ENCODE results near the gene EDIL3. TPM values are rescaled to one million over a fixed set of nuclear protein-coding genes. Genes with fewer than 3 reads are reported as not detected.

Gene EDIL3
- not detected for polyA plus RNA-seq (2012; ENCODE audit: low read depth, missing spikeins)

- TF ChIP-seq TAF1 (IDR thresholded peaks at IDR 0.05; ENCODE audit: low read depth, low read length) (no peak), PAX5 (IDR thresholded peaks at IDR 0.05; ENCODE audit: insufficient read depth, low read length, severe bottlenecking) (no peak), POLR2A (IDR thresholded peaks at IDR 0.05; ENCODE audit: low read depth, low read length) (no peak), POU2F2 (IDR thresholded peaks at IDR 0.05; ENCODE audit: low read depth, low read length) (no peak), POLR2AphosphoS5 (IDR thresholded peaks at IDR 0.05; ENCODE audit: low read depth, low read length) (no peak), SPI1 (IDR thresholded peaks at IDR 0.05; ENCODE audit: low read depth, low read length) (no peak)
- FAIRE-seq (no peak), DNase-seq (ENCODE audit: insufficient read length, low spot score) (no peak)
Observed at GRCh38 chr5:84384604-84385575, at the start of gene EDIL3. EDIL3 (minus strand) TSS chr5:84384880; CDS start chr5:84384374, 506 bp downstream.

DNA sequence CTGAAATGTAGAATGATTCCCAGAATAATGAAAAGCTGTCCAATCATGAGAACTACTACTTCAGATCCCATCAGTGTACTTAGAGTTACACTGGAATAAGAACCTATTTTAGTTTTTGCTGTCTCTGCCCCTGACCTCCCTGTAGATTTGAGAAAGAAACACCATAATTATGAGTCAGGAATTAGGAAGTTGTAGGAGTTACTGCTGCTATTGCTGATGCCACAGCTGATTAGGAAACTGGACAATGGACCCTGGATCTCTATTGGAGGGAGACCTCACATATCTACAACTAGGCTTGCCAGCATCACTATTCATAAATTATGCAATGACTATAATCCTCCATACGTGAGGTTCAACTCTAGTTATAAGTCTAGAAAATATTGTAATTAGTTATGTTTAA, 48.8 kb upstream of the EDIL3 start:
- no peak for FAIRE-seq
- no peak for TF ChIP-seq SPI1 (IDR thresholded peaks at IDR 0.05; ENCODE audit: low read depth, low read length)
- no peak for TF ChIP-seq TAF1 (IDR thresholded peaks at IDR 0.05; ENCODE audit: low read depth, low read length)
- no peak for TF ChIP-seq PAX5 (IDR thresholded peaks at IDR 0.05; ENCODE audit: insufficient read depth, low read length, severe bottlenecking)
- no peak for TF ChIP-seq POLR2A (IDR thresholded peaks at IDR 0.05; ENCODE audit: low read depth, low read length)
- no peak for TF ChIP-seq POLR2AphosphoS5 (IDR thresholded peaks at IDR 0.05; ENCODE audit: low read depth, low read length)
- no peak for TF ChIP-seq POU2F2 (IDR thresholded peaks at IDR 0.05; ENCODE audit: low read depth, low read length)
- no peak for DNase-seq (ENCODE audit: insufficient read length, low spot score)

GRCh38 chr5:84430863-84431663, 46.4 kb upstream of the EDIL3 start:
- no peak for TF ChIP-seq PAX5 (IDR thresholded peaks at IDR 0.05; ENCODE audit: insufficient read depth, low read length, severe bottlenecking)
- TF ChIP-seq POLR2AphosphoS5 (IDR thresholded peaks at IDR 0.05; ENCODE audit: low read depth, low read length): no peak
- TF ChIP-seq SPI1 (IDR thresholded peaks at IDR 0.05; ENCODE audit: low read depth, low read length): no peak
- TF ChIP-seq POLR2A (IDR thresholded peaks at IDR 0.05; ENCODE audit: low read depth, low read length): no peak
- TF ChIP-seq TAF1 (IDR thresholded peaks at IDR 0.05; ENCODE audit: low read depth, low read length): no peak
- TF ChIP-seq POU2F2 (IDR thresholded peaks at IDR 0.05; ENCODE audit: low read depth, low read length): no peak
- DNase-seq (ENCODE audit: insufficient read length, low spot score): no peak
- no peak for FAIRE-seq

GRCh38 chr5:84430079-84430478, 45.4 kb upstream of the EDIL3 start:
- FAIRE-seq (no peak), DNase-seq (ENCODE audit: insufficient read length, low spot score) (no peak)
- no peak for TF ChIP-seq TAF1 (IDR thresholded peaks at IDR 0.05; ENCODE audit: low read depth, low read length)
- TF ChIP-seq PAX5 (IDR thresholded peaks at IDR 0.05; ENCODE audit: insufficient read depth, low read length, severe bottlenecking): no peak
- TF ChIP-seq POLR2AphosphoS5 (IDR thresholded peaks at IDR 0.05; ENCODE audit: low read depth, low read length): no peak
- no peak for TF ChIP-seq SPI1 (IDR thresholded peaks at IDR 0.05; ENCODE audit: low read depth, low read length)
- no peak for TF ChIP-seq POU2F2 (IDR thresholded peaks at IDR 0.05; ENCODE audit: low read depth, low read length)
- TF ChIP-seq POLR2A (IDR thresholded peaks at IDR 0.05; ENCODE audit: low read depth, low read length): no peak

DNA sequence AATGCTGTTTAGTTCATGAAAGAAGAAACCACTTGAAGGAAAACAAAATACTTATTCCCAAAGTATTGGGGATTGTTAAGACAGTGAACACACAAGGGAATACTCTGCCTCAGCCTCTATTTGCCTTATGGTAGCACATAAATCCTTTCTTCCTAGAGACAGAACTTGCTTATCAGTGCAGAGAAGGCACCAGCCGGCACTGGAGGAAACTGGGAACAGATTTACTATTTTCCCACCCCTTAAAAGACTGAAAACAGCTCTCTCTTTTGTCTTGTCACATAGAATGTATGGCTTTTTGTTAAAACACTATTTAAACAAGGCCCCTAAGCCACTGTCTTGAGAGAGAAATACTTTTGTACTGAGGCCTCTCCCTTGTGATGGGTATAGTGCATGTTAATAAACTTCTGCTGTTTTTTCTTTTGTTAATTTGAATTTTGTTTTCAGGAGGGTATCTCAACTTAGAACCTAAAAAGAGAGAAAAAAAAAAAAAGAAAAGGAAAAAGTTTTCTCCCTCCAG, 40.7 kb upstream of the EDIL3 start:
- DNase-seq (ENCODE audit: insufficient read length, low spot score) (no peak), FAIRE-seq (no peak)
- TF ChIP-seq POU2F2 (IDR thresholded peaks at IDR 0.05; ENCODE audit: low read depth, low read length) (no peak), TAF1 (IDR thresholded peaks at IDR 0.05; ENCODE audit: low read depth, low read length) (no peak), SPI1 (IDR thresholded peaks at IDR 0.05; ENCODE audit: low read depth, low read length) (no peak), POLR2A (IDR thresholded peaks at IDR 0.05; ENCODE audit: low read depth, low read length) (no peak), PAX5 (IDR thresholded peaks at IDR 0.05; ENCODE audit: insufficient read depth, low read length, severe bottlenecking) (no peak), POLR2AphosphoS5 (IDR thresholded peaks at IDR 0.05; ENCODE audit: low read depth, low read length) (no peak)

DNA sequence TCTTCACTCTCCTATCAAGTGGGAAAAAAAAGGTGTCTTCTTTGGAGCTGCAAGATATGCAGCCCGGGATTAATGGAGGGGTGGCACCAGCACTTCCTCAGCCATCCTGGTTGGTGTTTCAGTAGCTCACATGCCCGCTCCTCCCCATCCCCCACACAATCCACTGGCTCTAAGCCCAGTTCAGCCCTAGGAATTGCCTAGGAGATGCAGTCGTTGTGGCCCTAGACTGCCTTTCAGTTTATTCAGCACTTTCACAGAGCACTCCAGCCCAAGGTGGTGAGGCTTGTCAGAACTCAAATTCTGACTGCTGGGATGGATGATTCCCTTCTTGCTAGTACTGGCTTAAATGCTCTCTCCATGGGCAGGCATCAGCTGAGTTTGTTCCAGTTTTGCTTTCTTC, 35.1 kb upstream of the EDIL3 start:
- DNase-seq (ENCODE audit: insufficient read length, low spot score): no peak
- no peak for FAIRE-seq
- no peak for TF ChIP-seq SPI1 (IDR thresholded peaks at IDR 0.05; ENCODE audit: low read depth, low read length)
- no peak for TF ChIP-seq POLR2A (IDR thresholded peaks at IDR 0.05; ENCODE audit: low read depth, low read length)
- no peak for TF ChIP-seq POU2F2 (IDR thresholded peaks at IDR 0.05; ENCODE audit: low read depth, low read length)
- TF ChIP-seq POLR2AphosphoS5 (IDR thresholded peaks at IDR 0.05; ENCODE audit: low read depth, low read length): no peak
- TF ChIP-seq PAX5 (IDR thresholded peaks at IDR 0.05; ENCODE audit: insufficient read depth, low read length, severe bottlenecking): no peak
- TF ChIP-seq TAF1 (IDR thresholded peaks at IDR 0.05; ENCODE audit: low read depth, low read length): no peak

DNA sequence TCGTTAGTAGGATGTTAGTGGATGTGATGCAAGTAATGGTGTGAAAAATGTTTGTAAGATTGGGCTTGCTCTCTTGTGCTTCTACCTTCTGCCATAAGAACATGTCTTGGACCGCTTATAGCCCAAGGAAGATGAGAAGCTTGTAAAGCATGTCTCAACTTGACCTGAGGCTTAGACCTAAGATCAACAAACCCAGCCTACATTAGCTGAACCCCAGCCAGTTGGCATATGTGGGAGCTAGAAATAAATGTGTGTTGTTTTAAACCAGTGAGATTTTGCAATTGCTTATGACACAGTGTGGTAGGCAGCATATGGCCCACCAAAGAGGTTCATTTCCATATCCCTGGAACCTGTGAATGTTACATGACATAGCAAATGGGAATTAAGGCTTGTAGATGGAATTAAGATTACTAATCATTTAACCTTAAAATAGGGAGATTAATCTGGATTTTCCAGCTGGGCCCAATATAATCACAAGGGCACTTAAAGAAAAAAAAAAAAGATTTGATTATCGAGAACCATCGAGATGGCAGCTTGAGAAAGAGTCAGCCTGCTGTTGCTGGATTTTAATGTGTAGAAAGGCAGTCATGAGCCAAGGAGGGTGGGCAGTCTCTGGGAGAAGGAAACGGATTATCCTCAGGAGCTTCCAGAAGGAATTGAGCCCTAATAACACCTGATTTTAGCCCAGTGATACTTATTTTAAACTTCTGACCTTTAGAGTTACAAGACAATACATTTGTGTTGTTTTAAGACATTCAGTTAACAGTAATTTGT, 27.3 kb upstream of the EDIL3 start:
- FAIRE-seq (no peak), DNase-seq (ENCODE audit: insufficient read length, low spot score) (no peak)

GRCh38 chr5:84406111-84406510, 21.4 kb upstream of the EDIL3 start:
- TF ChIP-seq SPI1 (IDR thresholded peaks at IDR 0.05; ENCODE audit: low read depth, low read length): no peak
- TF ChIP-seq POLR2AphosphoS5 (IDR thresholded peaks at IDR 0.05; ENCODE audit: low read depth, low read length): no peak
- TF ChIP-seq PAX5 (IDR thresholded peaks at IDR 0.05; ENCODE audit: insufficient read depth, low read length, severe bottlenecking): no peak
- no peak for TF ChIP-seq POU2F2 (IDR thresholded peaks at IDR 0.05; ENCODE audit: low read depth, low read length)
- no peak for TF ChIP-seq TAF1 (IDR thresholded peaks at IDR 0.05; ENCODE audit: low read depth, low read length)
- TF ChIP-seq POLR2A (IDR thresholded peaks at IDR 0.05; ENCODE audit: low read depth, low read length): no peak
- FAIRE-seq (no peak), DNase-seq (ENCODE audit: insufficient read length, low spot score) (no peak)

More for the DNA sequence above, 27.3 kb upstream of the EDIL3 start:
- no peak for TF ChIP-seq POLR2A (IDR thresholded peaks at IDR 0.05; ENCODE audit: low read depth, low read length)
- TF ChIP-seq POLR2AphosphoS5 (IDR thresholded peaks at IDR 0.05; ENCODE audit: low read depth, low read length): no peak
- TF ChIP-seq POU2F2 (IDR thresholded peaks at IDR 0.05; ENCODE audit: low read depth, low read length): no peak
- TF ChIP-seq SPI1 (IDR thresholded peaks at IDR 0.05; ENCODE audit: low read depth, low read length): no peak
- no peak for TF ChIP-seq PAX5 (IDR thresholded peaks at IDR 0.05; ENCODE audit: insufficient read depth, low read length, severe bottlenecking)
- no peak for TF ChIP-seq TAF1 (IDR thresholded peaks at IDR 0.05; ENCODE audit: low read depth, low read length)

Data from GM12891 (cell line).